ENCODE results near the gene DUSP16.
"Not testable (repeated sequence)": the region's sequence is repeated elsewhere in the genome, so short reads cannot be mapped to it uniquely, and the experiment has no call there.

DUSP16 gene

DNA sequence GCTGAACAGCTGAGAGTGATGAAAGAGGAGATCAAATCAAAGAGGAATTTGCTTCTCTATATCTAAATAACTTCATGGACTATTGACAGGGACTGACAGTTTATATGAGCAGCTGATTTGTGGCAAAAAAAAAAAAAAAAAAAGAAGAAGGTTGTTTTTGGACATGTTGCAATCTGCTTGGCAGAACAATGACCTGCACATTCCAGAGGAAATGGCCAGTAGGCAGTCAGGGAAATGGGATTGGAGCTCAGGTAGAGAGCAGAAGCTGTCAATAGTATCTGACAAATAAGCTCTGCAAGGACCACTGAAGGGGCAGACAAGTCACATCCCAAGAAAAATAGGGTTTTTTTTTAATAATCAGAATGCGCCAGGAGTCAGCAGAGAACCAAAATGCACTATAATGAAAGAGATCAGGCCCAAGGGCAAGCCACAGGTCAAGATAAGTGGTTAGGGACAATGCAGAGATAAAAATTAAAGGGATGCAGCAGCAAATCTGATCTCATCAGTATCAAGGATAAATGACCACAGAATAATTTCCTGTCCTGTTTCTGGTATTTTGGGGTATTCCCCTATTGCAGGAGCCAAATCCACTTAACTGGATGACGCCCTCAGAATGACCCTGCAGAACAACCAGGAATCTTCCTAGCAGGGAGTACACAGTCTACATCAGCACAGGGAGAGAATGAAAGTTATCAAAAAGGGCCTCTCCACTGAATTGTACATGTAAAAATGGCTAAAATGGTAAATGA lies 22.6 kb upstream of the DUSP16 start:
- TF ChIP-seq FOXA1 (IDR thresholded peaks at IDR 0.05) (no peak), SP1 (IDR thresholded peaks at IDR 0.05) (no peak), FOXK2 (IDR thresholded peaks at IDR 0.05) (no peak), ZNF384 (IDR thresholded peaks at IDR 0.05) (no peak)
- ChIA-PET POLR2A (no interaction called here), CTCF (no interaction called here)
- DNase-seq (ENCODE audit: extremely low spot score), result no peak

DNA sequence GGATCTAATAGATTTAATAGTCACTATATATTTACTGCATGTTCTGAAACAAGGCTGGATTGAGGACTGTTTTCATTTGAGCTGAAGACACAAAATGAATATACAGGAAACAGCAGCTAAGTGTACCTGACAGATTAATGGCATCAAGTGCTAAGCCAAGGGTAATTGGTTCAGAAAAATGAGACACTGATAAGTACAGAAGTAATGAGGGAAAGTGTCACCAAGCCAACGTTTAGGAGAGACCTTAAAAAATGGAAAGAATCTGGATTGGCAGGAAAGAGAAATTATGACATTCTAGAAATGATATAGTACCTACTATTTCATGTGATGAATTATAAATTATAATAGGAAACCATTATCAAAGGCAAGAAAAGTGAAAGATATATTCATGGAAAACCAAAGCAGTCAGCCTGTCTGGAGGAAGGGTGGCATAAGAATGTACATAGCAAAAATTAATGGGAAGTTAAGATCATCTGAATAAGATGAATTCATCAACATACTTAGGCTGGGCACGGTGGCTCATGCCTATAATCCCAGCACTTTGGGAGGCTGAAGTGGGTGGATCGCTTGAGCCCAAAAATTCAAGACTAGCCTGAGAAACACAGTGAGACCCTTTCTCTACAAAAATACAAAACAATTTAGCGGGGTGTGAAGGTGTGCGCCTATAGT lies 21.0 kb upstream of the DUSP16 start:
- DNase-seq (ENCODE audit: extremely low spot score), result no peak
- ChIA-PET CTCF (interaction anchor here (0.6 kb wide), 1 partner anchor 67 kb away, joined by 3 read pairs; no protein-coding TSS in a partner anchor), POLR2A (no interaction called here)
- TF ChIP-seq ARNT (IDR thresholded peaks at IDR 0.05) (no peak), FOXA1 (IDR thresholded peaks at IDR 0.05) (no peak), HDGF (IDR thresholded peaks at IDR 0.05; ENCODE audit: borderline replicate concordance) (no peak), FOXK2 (IDR thresholded peaks at IDR 0.05) (no peak), NFRKB (IDR thresholded peaks at IDR 0.05) (no peak), SUZ12 (IDR thresholded peaks at IDR 0.05) (no peak), ELF4 (IDR thresholded peaks at IDR 0.05) (no peak), CTBP1 (IDR thresholded peaks at IDR 0.05; ENCODE audit: borderline replicate concordance) (no peak)
- TF ChIP-seq, protein P1, sequence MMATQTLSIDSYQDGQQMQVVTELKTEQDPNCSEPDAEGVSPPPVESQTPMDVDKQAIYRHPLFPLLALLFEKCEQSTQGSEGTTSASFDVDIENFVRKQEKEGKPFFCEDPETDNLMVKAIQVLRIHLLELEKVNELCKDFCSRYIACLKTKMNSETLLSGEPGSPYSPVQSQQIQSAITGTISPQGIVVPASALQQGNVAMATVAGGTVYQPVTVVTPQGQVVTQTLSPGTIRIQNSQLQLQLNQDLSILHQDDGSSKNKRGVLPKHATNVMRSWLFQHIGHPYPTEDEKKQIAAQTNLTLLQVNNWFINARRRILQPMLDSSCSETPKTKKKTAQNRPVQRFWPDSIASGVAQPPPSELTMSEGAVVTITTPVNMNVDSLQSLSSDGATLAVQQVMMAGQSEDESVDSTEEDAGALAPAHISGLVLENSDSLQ (IDR thresholded peaks at IDR 0.05), result no peak

DNA sequence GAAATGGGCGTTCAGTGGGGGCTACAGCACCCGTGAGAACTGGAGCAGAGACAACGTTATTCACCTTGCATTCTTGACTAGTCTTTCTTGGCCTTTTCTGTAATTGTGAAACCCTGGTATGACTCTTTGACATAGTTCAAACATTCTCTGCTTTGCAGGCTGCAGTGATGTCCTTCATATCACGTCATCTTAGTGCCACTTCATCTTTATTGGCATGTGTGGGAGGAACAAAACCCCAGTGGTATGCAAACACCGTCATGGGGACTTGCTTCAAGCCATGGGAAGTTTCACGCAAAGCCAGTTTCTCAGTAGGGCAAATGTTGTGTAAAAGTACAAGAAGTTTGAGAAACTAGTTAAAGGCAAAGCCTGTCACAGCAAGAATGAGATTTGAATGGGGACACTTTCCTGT lies 20.2 kb upstream of the DUSP16 start:
- DNase-seq (ENCODE audit: extremely low spot score), result no peak
- ChIA-PET CTCF (interaction anchor here (0.6 kb wide), 1 partner anchor 14 kb away, joined by 4 read pairs; no protein-coding TSS in a partner anchor), POLR2A (no interaction called here)
- TF ChIP-seq SUZ12 (IDR thresholded peaks at IDR 0.05) (no peak), TARDBP (IDR thresholded peaks at IDR 0.05) (no peak)
- TF ChIP-seq, protein P1 (IDR thresholded peaks at IDR 0.05), result no peak

DNA sequence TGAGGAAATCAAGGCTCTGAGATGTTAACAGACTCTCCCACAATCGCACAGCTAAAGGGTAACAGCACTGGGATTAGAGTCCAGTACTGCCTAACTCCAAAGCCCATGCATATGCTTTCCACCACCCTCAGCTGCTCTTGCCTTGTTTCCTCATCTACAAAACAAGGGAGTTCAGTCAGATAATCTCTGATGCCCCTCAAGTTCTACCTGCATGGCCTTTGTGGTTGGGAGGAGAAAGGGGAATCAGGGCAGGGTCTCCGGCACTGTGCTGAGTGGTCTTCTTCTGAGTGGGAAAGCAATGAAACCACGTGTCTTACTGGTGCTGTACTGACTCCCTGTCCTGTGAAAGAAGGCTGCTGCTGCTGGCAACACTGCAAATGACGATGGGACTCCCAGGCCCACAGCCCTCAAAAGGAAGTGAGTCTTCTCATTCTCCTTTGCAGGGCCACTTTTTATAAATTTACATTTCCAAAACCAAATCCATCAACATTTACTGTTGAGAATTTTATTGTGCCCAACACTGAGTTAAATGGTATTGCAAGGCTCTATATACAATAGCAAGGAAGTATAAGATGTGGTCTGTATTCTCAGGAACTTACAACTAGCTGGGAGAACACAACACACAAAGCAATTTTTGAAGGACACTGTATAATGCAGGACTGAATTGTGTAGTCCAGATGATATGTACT lies 19.7 kb upstream of the DUSP16 start:
- POLR2A ChIA-PET, result no interaction called here
- no peak for DNase-seq (ENCODE audit: extremely low spot score)
- TF ChIP-seq ELF4 (IDR thresholded peaks at IDR 0.05) (no peak), ZNF384 (IDR thresholded peaks at IDR 0.05) (no peak), CTBP1 (IDR thresholded peaks at IDR 0.05; ENCODE audit: borderline replicate concordance) (no peak), FOXM1 (IDR thresholded peaks at IDR 0.05; ENCODE audit: borderline replicate concordance) (no peak), TARDBP (IDR thresholded peaks at IDR 0.05) (no peak), L3MBTL2 (conservative IDR thresholded peaks at IDR 0.05) (no peak), LEF1 (IDR thresholded peaks at IDR 0.05; ENCODE audit: borderline replicate concordance) (no peak), SP1 (IDR thresholded peaks at IDR 0.05) (no peak), FOXA1 (IDR thresholded peaks at IDR 0.05) (no peak), BHLHE40 (IDR thresholded peaks at IDR 0.05; ENCODE audit: borderline replicate concordance) (no peak), NFRKB (IDR thresholded peaks at IDR 0.05) (no peak), FOXK2 (IDR thresholded peaks at IDR 0.05) (no peak), ARNT (IDR thresholded peaks at IDR 0.05) (no peak), HDGF (IDR thresholded peaks at IDR 0.05; ENCODE audit: borderline replicate concordance) (no peak), SUZ12 (IDR thresholded peaks at IDR 0.05) (no peak)
- TF ChIP-seq, protein P1 (IDR thresholded peaks at IDR 0.05), result no peak
- CTCF ChIA-PET, result interaction anchor here (0.6 kb wide), 1 partner anchor 13 kb away, joined by 4 read pairs; no protein-coding TSS in a partner anchor

DNA sequence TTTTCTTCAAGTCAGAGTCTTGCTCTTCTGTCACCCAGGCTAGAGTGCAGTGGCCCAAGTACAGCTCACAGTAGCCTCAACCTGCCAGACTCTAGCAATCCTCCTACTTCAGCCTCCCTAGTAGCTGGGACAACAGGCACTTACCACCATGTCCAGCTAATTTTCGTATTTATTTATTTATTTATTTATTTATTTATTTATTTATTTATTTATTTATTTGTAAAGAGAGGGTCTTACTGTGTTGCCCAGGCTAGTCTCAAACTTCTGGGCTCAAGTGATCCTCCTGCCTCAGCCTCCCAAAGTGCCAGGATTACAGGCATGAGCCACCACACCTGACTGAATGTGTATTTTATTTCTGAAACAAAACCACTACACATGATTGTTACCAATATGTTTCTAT lies 18.1 kb upstream of the DUSP16 start:
- CTCF ChIA-PET; POLR2A ChIA-PET; DNase-seq (ENCODE audit: extremely low spot score): not testable (repeated sequence)

DNA sequence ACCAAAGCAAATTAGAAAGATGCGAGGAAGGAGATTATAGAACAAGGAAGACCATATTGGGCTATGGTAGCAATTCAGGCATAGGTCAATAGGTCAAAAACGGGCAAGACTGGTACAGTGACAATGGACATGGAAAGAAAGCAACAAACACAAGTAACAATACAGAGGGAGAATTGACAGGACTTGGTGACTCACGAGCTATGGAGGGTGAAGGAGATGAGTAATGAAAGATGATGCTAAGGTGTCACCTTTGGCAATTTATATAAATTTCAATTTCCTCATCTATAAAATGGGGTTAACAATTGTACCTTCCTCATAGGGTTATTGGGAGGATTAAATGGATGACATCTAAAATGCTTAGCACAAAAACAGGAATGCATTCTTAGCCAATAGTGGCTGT lies 15.1 kb upstream of the DUSP16 start:
- CTCF ChIA-PET, result interaction anchor here (0.8 kb wide), 1 partner anchor 151 kb away, joined by 4 read pairs; no protein-coding TSS in a partner anchor
- DNase-seq (ENCODE audit: extremely low spot score), result no peak
- POLR2A ChIA-PET, result no interaction called here
- TF ChIP-seq NFRKB (IDR thresholded peaks at IDR 0.05) (no peak), SP1 (IDR thresholded peaks at IDR 0.05) (no peak), LEF1 (IDR thresholded peaks at IDR 0.05; ENCODE audit: borderline replicate concordance) (no peak), TARDBP (IDR thresholded peaks at IDR 0.05) (no peak), HDGF (IDR thresholded peaks at IDR 0.05; ENCODE audit: borderline replicate concordance) (no peak), ELF4 (IDR thresholded peaks at IDR 0.05) (no peak)

Measured in HEK293T (cell line).